ENCODE measurements around the gene ACSL4.

The ACSL4 gene

GRCh38 chrX:109719264-109719663 lies 13.8 kb downstream of the ACSL4 start:
- H3K27me3 ChIP-seq (ENCODE audit: control insufficient read depth, insufficient read depth, low read length): no peaks in the 10 kb centered on the region
- H3K4me3 ChIP-seq (ENCODE audit: low read length): no peak overlapping the region
- H3K36me3 ChIP-seq (ENCODE audit: control insufficient read depth, insufficient read depth, low read length): no peaks in the 10 kb centered on the region
- no peak overlapping the region for H3K9ac ChIP-seq (ENCODE audit: low read length)
- no peak overlapping the region for H3K27ac ChIP-seq (ENCODE audit: low read depth, low read length)
- H3K4me1 ChIP-seq (ENCODE audit: control insufficient read depth, insufficient read depth, low read length): peaks cover 4% of the 10 kb centered on the region

DNA sequence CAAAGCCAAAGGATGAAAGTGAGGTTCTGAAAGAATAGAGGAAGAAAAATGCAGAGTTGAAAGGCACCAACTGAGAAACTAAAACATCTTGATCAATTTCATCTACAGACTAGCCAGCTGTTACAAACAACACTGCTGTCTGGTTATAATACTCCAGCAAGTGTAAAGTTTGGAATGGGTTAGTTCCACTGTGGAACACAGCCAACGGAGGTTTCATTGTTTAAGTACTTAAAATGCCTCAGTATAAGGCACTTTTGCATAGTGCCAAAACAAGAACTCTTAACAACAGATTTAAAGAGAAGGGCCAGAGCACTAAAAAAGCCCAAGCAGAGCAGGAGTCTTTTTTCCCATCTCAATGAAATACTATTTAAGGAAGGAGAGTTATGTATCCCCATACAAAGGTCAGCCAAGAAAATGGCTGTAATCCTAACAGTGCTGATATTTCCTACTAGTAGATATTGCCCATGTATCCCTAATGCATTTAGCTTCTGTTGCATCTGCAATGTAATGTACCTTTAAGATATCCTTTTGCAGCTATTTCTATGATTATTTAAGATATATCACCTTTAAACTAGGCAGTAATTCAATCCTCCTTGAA lies 16.5 kb downstream of the ACSL4 start:
- Histone ChIP-seq H3K27me3 (ENCODE audit: control insufficient read depth, insufficient read depth, low read length) (no peaks in the 10 kb centered on the region), H3K27ac (ENCODE audit: low read depth, low read length) (no peak overlapping the region), H3K9ac (ENCODE audit: low read length) (no peak overlapping the region), H3K4me1 (ENCODE audit: control insufficient read depth, insufficient read depth, low read length) (peaks cover 4% of the 10 kb centered on the region), H3K4me3 (ENCODE audit: low read length) (no peak overlapping the region), H3K36me3 (ENCODE audit: control insufficient read depth, insufficient read depth, low read length) (no peaks in the 10 kb centered on the region)

GRCh38 chrX:109714340-109714958 lies 18.6 kb downstream of the ACSL4 start:
- Histone ChIP-seq H3K36me3 (ENCODE audit: control insufficient read depth, insufficient read depth, low read length) (no peaks in the 10 kb centered on the region), H3K4me1 (ENCODE audit: control insufficient read depth, insufficient read depth, low read length) (peaks cover 4% of the 10 kb centered on the region), H3K27ac (ENCODE audit: low read depth, low read length) (no peak overlapping the region), H3K9ac (ENCODE audit: low read length) (no peak overlapping the region), H3K27me3 (ENCODE audit: control insufficient read depth, insufficient read depth, low read length) (no peaks in the 10 kb centered on the region), H3K4me3 (ENCODE audit: low read length) (no peak overlapping the region)

- Histone ChIP-seq H3K4me1 (ENCODE audit: control insufficient read depth, insufficient read depth, low read length) (no peaks in the 10 kb centered on the region), H3K27ac (ENCODE audit: low read depth, low read length) (no peak overlapping the region), H3K36me3 (ENCODE audit: control insufficient read depth, insufficient read depth, low read length) (no peaks in the 10 kb centered on the region), H3K27me3 (ENCODE audit: control insufficient read depth, insufficient read depth, low read length) (no peaks in the 10 kb centered on the region), H3K4me3 (ENCODE audit: low read length) (no peak overlapping the region), H3K9ac (ENCODE audit: low read length) (no peak overlapping the region)
These were observed 22.9 kb downstream of the ACSL4 start for GRCh38 chrX:109710181-109710580.

DNA sequence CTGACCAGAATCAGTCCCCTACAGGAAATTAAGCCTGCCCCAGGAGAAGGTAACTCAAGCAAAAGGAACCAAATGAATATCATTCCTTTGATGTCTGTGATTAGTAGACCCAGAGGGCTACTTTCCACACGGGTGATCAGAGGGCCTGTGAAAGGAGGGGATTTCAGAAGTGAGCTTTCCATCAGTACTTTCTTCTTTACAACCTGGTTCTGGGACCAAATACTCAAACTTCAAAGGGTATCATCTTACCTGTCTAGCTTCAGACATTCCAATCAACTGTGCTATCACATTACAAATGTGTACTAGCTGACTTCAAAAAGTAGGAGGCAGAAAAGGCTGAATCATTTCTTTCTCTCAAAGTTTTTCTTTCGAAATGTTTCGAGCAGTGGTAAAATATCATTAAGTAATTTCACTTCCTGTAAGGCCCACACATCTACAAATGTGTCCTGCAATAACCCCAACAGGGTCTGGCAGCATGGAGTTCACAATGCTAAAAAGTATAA lies 23.9 kb downstream of the ACSL4 start:
- no peaks in the 10 kb centered on the region for H3K27me3 ChIP-seq (ENCODE audit: control insufficient read depth, insufficient read depth, low read length)
- H3K9ac ChIP-seq (ENCODE audit: low read length): no peak overlapping the region
- H3K36me3 ChIP-seq (ENCODE audit: control insufficient read depth, insufficient read depth, low read length): no peaks in the 10 kb centered on the region
- no peaks in the 10 kb centered on the region for H3K4me1 ChIP-seq (ENCODE audit: control insufficient read depth, insufficient read depth, low read length)
- no peak overlapping the region for H3K27ac ChIP-seq (ENCODE audit: low read depth, low read length)
- no peak overlapping the region for H3K4me3 ChIP-seq (ENCODE audit: low read length)

DNA sequence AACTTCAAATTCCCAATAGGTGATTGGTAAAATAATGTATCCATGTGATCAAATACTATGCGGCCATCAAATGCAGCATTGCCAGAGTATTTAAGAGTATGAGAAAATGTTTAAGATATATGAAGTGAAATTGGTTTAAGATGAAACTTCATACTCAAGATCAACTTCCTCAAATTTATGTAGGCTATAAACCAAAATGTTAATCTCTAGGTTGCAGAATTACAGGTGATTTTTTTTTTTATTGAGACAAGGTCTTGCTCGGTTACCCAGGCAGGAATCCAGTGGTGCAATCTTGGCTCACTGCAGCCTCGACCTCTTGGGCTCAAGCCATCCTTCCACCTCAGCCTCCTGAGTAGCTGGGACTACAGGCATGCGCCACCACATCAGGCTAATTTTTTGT lies 25.3 kb downstream of the ACSL4 start:
- H3K27ac ChIP-seq (ENCODE audit: low read depth, low read length): no peak overlapping the region
- H3K9ac ChIP-seq (ENCODE audit: low read length): no peak overlapping the region
- H3K4me3 ChIP-seq (ENCODE audit: low read length): no peak overlapping the region
- H3K4me1 ChIP-seq (ENCODE audit: control insufficient read depth, insufficient read depth, low read length): no peaks in the 10 kb centered on the region
- H3K36me3 ChIP-seq (ENCODE audit: control insufficient read depth, insufficient read depth, low read length): no peaks in the 10 kb centered on the region
- H3K27me3 ChIP-seq (ENCODE audit: control insufficient read depth, insufficient read depth, low read length): no peaks in the 10 kb centered on the region

GRCh38 chrX:109707319-109707718 lies 25.7 kb downstream of the ACSL4 start:
- H3K36me3 ChIP-seq (ENCODE audit: control insufficient read depth, insufficient read depth, low read length): no peaks in the 10 kb centered on the region
- no peaks in the 10 kb centered on the region for H3K4me1 ChIP-seq (ENCODE audit: control insufficient read depth, insufficient read depth, low read length)
- no peak overlapping the region for H3K4me3 ChIP-seq (ENCODE audit: low read length)
- H3K27me3 ChIP-seq (ENCODE audit: control insufficient read depth, insufficient read depth, low read length): no peaks in the 10 kb centered on the region
- H3K9ac ChIP-seq (ENCODE audit: low read length): no peak overlapping the region
- H3K27ac ChIP-seq (ENCODE audit: low read depth, low read length): no peak overlapping the region

GRCh38 chrX:109704563-109704962 lies 28.5 kb downstream of the ACSL4 start:
- no peak overlapping the region for H3K9ac ChIP-seq (ENCODE audit: low read length)
- H3K27me3 ChIP-seq (ENCODE audit: control insufficient read depth, insufficient read depth, low read length): no peaks in the 10 kb centered on the region
- H3K27ac ChIP-seq (ENCODE audit: low read depth, low read length): no peak overlapping the region
- no peaks in the 10 kb centered on the region for H3K36me3 ChIP-seq (ENCODE audit: control insufficient read depth, insufficient read depth, low read length)
- H3K4me3 ChIP-seq (ENCODE audit: low read length): no peak overlapping the region
- no peaks in the 10 kb centered on the region for H3K4me1 ChIP-seq (ENCODE audit: control insufficient read depth, insufficient read depth, low read length)

GRCh38 chrX:109697855-109698254 lies 35.2 kb downstream of the ACSL4 start:
- H3K4me1 ChIP-seq (ENCODE audit: control insufficient read depth, insufficient read depth, low read length): no peaks in the 10 kb centered on the region
- H3K36me3 ChIP-seq (ENCODE audit: control insufficient read depth, insufficient read depth, low read length): no peaks in the 10 kb centered on the region
- H3K27ac ChIP-seq (ENCODE audit: low read depth, low read length): no peak overlapping the region
- H3K27me3 ChIP-seq (ENCODE audit: control insufficient read depth, insufficient read depth, low read length): no peaks in the 10 kb centered on the region
- no peak overlapping the region for H3K4me3 ChIP-seq (ENCODE audit: low read length)
- no peak overlapping the region for H3K9ac ChIP-seq (ENCODE audit: low read length)

- Histone ChIP-seq H3K27me3 (ENCODE audit: control insufficient read depth, insufficient read depth, low read length) (no peaks in the 10 kb centered on the region), H3K4me1 (ENCODE audit: control insufficient read depth, insufficient read depth, low read length) (no peaks in the 10 kb centered on the region), H3K4me3 (ENCODE audit: low read length) (no peak overlapping the region), H3K36me3 (ENCODE audit: control insufficient read depth, insufficient read depth, low read length) (no peaks in the 10 kb centered on the region), H3K27ac (ENCODE audit: low read depth, low read length) (no peak overlapping the region), H3K9ac (ENCODE audit: low read length) (no peak overlapping the region)
These were observed 36.8 kb downstream of the ACSL4 start for GRCh38 chrX:109696146-109696740.

DNA sequence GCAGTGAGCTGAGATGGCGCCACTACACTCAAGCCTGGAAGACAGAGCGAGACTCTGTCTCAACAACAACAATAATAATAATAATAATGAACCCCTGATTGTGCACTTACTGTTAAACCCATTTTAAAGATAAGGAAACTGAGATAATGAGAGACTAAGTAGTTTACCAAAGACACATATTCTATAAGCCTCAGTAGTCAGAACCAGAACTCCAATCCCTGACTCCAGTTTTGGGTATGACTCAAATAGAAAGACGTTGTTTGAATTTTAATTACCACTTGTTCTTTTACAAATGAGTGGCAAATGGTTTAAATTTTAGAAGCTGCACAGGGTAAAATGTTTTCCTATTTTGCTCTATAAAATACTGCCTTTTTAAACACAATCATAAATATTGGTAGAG lies 37.4 kb downstream of the ACSL4 start:
- H3K27me3 ChIP-seq (ENCODE audit: control insufficient read depth, insufficient read depth, low read length): no peaks in the 10 kb centered on the region
- no peak overlapping the region for H3K4me3 ChIP-seq (ENCODE audit: low read length)
- no peaks in the 10 kb centered on the region for H3K36me3 ChIP-seq (ENCODE audit: control insufficient read depth, insufficient read depth, low read length)
- H3K9ac ChIP-seq (ENCODE audit: low read length): no peak overlapping the region
- no peak overlapping the region for H3K27ac ChIP-seq (ENCODE audit: low read depth, low read length)
- no peaks in the 10 kb centered on the region for H3K4me1 ChIP-seq (ENCODE audit: control insufficient read depth, insufficient read depth, low read length)

DNA sequence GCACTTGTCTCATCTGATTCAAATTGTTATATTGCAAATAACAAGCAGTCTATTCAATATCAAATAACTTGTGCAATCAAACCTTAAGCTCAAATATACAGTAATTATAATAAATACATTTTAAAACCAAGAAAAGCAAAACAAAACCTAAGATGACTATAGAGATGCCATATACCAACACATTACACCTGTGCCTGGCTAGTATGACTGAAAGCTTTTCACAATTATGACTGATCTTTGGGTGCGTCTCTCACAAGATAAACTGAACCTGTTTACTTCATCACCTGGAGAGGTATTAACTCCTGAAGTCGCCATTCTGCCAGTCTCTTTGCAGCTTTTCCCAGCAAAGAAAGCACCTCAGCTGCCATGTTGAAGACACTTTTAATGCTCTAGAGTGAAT lies 41.3 kb downstream of the ACSL4 start:
- Histone ChIP-seq H3K27ac (ENCODE audit: low read depth, low read length) (no peak overlapping the region), H3K4me3 (ENCODE audit: low read length) (no peak overlapping the region), H3K9ac (ENCODE audit: low read length) (no peak overlapping the region), H3K27me3 (ENCODE audit: control insufficient read depth, insufficient read depth, low read length) (no peaks in the 10 kb centered on the region), H3K4me1 (ENCODE audit: control insufficient read depth, insufficient read depth, low read length) (no peaks in the 10 kb centered on the region), H3K36me3 (ENCODE audit: control insufficient read depth, insufficient read depth, low read length) (no peaks in the 10 kb centered on the region)

GRCh38 chrX:109691277-109691676 lies 41.8 kb downstream of the ACSL4 start:
- H3K27me3 ChIP-seq (ENCODE audit: control insufficient read depth, insufficient read depth, low read length): no peaks in the 10 kb centered on the region

More at GRCh38 chrX:109691277-109691676, 41.8 kb downstream of the ACSL4 start:
- Histone ChIP-seq H3K4me3 (ENCODE audit: low read length) (no peak overlapping the region), H3K9ac (ENCODE audit: low read length) (no peak overlapping the region), H3K4me1 (ENCODE audit: control insufficient read depth, insufficient read depth, low read length) (no peaks in the 10 kb centered on the region), H3K27ac (ENCODE audit: low read depth, low read length) (no peak overlapping the region), H3K36me3 (ENCODE audit: control insufficient read depth, insufficient read depth, low read length) (no peaks in the 10 kb centered on the region)

Data from rectal smooth muscle tissue (tissue), 1 donor.